ENCODE measurements around the gene MDM1.

MDM1 gene

GRCh38 chr12:68354977-68355541, 22.9 kb upstream of the MDM1 start:
- no peak for DNase-seq

- DNase-seq = no peak
These were observed 19.9 kb upstream of the MDM1 start for GRCh38 chr12:68352067-68352466.

GRCh38 chr12:68350753-68351152, 18.6 kb upstream of the MDM1 start:
- DNase-seq = no peak

- DNase-seq = no peak
These were observed 17.9 kb upstream of the MDM1 start for GRCh38 chr12:68349921-68350606.

DNA sequence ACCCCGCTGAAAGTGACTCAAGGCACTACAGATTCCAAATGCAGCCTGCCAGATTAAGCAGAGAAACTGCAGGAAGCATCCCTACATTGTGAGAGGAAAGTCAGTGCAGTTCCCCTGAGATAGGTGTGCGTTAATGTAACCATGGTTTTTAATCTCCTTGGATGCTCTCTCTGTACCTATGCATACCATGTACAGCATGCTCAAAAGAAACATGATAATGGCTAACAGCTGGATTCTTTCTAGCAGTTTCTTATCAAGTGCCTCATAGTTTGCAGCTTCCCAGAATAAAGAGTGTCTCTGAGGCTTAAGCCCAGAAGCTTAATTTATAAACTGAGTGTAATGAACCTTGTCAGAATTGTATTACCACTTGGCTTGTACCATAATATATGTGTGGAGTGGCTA, 17.1 kb upstream of the MDM1 start:
- no peak for DNase-seq

DNA sequence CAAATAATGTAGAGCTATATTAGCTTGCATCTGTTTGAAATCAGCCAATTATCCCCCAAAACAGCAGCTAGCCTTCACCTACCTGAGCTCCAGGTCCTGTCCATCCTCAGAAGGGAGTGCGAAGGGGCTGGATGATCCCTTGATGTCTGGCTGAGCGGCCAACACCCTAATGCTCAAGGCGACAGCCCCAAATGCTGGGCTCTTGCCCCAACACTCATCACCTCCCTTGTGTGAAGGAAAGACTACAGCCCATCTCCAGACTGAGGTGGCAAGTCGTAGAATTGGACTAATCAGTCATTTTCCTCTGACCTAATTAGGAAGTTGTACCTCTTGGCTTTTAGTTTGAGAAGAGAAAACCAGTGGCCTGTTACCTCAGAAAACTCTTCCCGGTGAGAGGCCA, 16.3 kb upstream of the MDM1 start:
- DNase-seq = no peak

- no peak for DNase-seq
These were observed 13.6 kb upstream of the MDM1 start for GRCh38 chr12:68345763-68346162.

- no peak for DNase-seq
These were observed 12.0 kb upstream of the MDM1 start for GRCh38 chr12:68344126-68344525.

GRCh38 chr12:68342966-68343365, 10.8 kb upstream of the MDM1 start:
- no peak for DNase-seq

- DNase-seq = no peak
These were observed 9.7 kb upstream of the MDM1 start for GRCh38 chr12:68341822-68342221.

DNA sequence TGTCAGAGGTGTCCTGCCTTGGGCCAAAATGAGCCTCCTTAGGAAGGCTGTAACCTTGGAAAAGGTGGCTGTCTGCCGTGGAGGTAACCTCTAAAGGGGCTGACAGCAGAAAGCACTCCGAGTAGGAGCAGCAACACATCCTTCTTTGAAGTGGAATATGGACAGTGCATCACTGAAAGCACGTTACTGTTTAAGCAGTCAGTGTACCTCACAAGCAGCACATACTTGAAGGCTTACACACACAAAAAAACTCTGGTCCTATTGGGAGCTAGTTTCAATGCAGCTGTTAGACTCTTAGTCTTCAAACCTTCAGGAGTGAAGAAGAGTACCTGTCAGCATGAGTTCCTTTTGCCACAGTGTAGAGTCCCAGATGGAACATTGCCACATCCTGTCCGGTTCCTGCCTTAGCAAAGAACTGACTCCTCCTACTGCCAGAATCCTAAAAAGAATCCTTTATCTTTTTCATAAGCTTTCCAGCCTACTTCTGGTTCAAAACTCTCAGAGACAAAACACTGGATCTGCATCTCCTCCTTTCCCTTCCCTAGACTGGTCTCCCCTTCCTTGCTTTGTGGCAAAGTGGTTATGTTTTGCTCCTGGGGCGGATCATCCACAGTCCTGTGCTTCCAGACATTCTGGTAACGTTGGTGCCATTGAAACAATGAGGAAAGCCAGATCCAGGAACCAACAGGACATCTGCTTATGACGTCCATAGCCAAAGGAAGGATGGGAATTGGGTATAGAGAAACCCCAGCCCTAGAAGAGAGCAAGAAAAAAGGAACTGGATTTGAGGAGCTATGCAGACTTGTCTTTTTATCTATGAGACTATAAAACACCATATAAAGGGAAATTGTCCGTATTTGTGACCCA, 8.5 kb upstream of the MDM1 start:
- no peak for DNase-seq

- DNase-seq = no peak
These were observed 4.7 kb upstream of the MDM1 start for GRCh38 chr12:68336889-68337303.

- no peak for DNase-seq
These were observed 3.3 kb upstream of the MDM1 start for GRCh38 chr12:68335462-68335861.

- DNase-seq = no peak
These were observed 2.0 kb upstream of the MDM1 start for GRCh38 chr12:68334132-68334531.

GRCh38 chr12:68332728-68333630, 817 bp upstream of the MDM1 start:
- no peak for DNase-seq

DNA sequence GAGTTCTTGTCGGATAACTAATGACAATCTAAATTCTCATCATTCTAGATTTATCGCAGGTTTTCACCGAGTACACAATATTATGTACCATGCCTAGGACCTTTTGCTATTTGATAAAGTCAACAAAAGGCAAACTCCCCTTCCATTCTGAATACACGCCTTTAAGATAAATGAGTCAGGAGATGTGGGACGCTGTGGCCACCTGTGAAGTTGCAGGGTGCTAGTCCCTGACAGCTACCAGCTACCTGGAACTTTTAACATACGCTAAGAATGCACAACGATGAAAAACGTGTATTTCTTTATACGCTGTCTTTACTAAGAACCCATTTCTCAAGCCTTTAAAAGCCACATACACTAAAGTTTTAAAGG, 678 bp downstream of the MDM1 start:
- DNase-seq = peak in 1 of 2 donors; percentile 6

- no peak for DNase-seq
These were observed 4.3 kb downstream of the MDM1 start for GRCh38 chr12:68327896-68328295.

DNA sequence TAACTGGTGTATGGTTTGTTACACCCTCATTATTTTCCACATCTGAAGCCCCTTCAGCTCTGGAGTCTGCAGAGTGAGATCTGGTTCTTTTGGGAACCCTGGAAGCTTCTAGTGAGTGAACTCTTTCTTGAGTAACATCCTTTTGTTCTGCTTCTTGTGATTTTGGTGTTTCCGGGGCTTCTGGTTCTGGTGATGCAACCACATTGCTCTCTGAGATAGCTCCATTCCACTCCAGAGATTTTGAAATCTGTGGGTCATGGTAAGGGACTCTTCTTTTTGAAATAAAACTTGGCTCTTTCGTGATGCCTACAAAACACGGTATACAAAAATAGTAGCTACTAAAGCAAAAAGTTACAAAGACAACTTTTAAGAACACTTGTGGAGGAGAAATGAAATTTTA, 5.4 kb downstream of the MDM1 start:
- no peak for DNase-seq

DNA sequence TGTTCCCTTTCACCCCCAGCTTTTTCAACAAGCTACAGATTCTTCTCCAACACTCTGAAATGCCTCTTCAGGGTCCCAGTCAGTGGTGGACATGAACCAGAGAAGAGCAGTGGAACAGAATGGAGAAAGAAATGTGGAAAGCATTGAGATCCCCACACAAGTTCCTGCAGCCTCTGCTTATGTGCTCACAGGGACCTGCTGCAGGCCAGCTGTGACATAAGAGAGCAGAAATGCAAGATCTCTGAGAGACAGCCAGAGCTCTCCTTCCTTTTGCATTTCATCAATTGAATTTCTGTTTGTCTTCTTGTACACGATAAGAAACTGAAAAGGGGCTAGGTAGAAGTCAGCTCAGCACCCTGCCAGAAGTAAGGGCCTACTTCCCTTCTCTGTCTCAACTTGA, 6.2 kb downstream of the MDM1 start:
- DNase-seq = no peak

GRCh38 chr12:68324531-68324930, 7.6 kb downstream of the MDM1 start:
- no peak for DNase-seq

DNA sequence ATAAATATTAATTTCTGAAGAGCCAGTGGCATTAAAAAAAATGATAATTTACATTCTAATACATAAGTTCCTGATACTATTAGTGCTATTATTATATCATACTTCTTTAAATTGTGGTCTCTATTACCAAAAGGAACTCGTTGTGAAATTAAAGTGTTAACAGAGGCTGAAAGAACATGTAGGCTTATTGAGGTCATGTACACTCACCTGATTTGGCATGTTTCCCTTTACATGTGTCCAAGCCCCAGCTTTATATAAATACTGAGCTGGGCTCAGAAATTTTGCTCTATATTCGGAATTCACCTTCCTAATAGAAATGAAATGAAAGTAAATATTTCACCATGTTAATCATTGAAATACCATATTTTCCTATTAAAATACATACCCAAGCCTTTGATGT, 11.0 kb downstream of the MDM1 start:
- no peak for DNase-seq

DNA sequence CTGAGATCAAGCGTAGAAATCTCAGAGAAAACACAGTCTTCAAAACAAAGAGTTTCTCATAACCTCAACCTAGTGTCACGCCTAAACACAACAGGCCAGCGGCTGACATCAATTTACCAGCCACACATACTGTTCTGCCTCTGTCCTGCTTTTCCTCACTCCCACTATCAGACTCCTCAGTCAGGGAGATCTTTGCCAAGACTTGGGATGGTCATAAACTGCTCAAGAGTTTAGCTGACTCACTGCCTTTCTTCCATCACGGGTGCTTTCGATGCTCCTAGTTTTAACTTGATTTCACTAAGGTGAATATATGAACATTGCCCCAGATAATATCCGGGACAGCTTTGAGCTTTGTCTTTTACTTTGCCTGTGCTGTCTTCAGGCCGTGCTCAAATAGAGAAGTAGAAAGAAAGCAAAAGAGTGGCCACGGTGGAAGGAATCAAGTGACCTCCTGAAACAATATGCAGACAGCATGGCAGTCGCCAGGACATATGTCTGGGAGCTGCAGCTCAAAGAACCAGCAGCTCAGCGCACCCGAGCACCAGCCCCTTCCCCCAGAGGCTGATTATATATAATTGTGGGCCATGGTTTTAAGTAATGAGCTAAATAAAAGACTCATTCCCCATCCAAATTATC, 12.1 kb downstream of the MDM1 start:
- no peak for DNase-seq

Data from activated CD4-positive, alpha-beta T cell treated with anti-CD3 and anti-CD28 coated beads for 4 hours (primary cell).